HCT116 (cell line): Measurements from ENCODE around the gene PLAAT3. TPM values are rescaled to one million over a fixed set of nuclear protein-coding genes. Genes with fewer than 3 reads are reported as not detected.

Source experiments
- ATAC-seq: fragments of 200-7000 bp; cut with Tn5 transposase; 2 replicates; pipeline ENCODE4 v1.9.1; 2020; ENCODE audit warnings: mild to moderate bottlenecking, moderate library complexity
- BruUV-seq: library from RNA; stranded (reverse); fragments of 400-500 nt; replicated peaks from 2 replicates; lab custom pipeline; 2021; lab: Mats Ljungman, UMichigan
- CTCF ChIA-PET: fragments of 300-600 bp; sonication (Branson Sonifier 250); formaldehyde crosslinking; loops from one replicate; lab custom pipeline; 2021; ENCODE audit warnings: antibody characterized with exemption; lab: Charles Lee
- POLR2A ChIA-PET: fragments of 300-600, 350-600 bp; sonication (Branson Sonifier 250); formaldehyde crosslinking; loops from one replicate; lab custom pipeline; 2021; ENCODE audit warnings: antibody characterized with exemption; lab: Charles Lee
- RAD21 ChIA-PET, 2 experiments: fragments of 300-600 bp; sonication (Branson Sonifier 250); formaldehyde crosslinking; loops; one replicate each; lab custom pipeline; 2023; ENCODE audit warnings: low total read pairs in 2 of 2; ENCODE audit not compliant: uncharacterized antibody in 2 of 2, unreplicated experiment in 2 of 2, low non-redundant PET in 1 of 2; lab: Charles Lee
- DNase-seq: peaks from one replicate; pipeline ENCODE4 v3.0.0-alpha.2; 2010; ENCODE audit warnings: low read depth, low spot score
- H2AFZ ChIP-seq: fragments of 200-600 bp; shearing (Covaris generic), sonication (generic); 2 replicates; pipeline ENCODE4 v1.6.1; 2017; ENCODE audit warnings: low read depth, mixed run types, mixed read lengths, antibody characterized with exemption, low read length; ENCODE audit not compliant: poor library complexity, severe bottlenecking
- H3K27ac ChIP-seq: 2 replicates; pipeline ENCODE4 v1.5.1; 2012; ENCODE audit warnings: low read depth, low read length
- H3K27me3 ChIP-seq: fragments of 200-600 bp; sonication (generic); 2 replicates; pipeline ENCODE4 v1.6.1; 2016; ENCODE audit warnings: mixed run types, low read length, mixed read lengths; ENCODE audit not compliant: insufficient read depth
- H3K36me3 ChIP-seq, 2 experiments: fragments of 200-500 bp in 1 of 2; fragments of 200-600 bp in 1 of 2; sonication (Bioruptor generic) in 1 of 2; sonication (generic) in 1 of 2; 2 replicates each; pipeline versions ENCODE4 v1.5.1 to v1.6.1; 2014 to 2016; ENCODE audit warnings: low read length in 2 of 2, inconsistent platforms in 1 of 2, mixed read lengths in 1 of 2, mixed run types in 1 of 2; ENCODE audit not compliant: insufficient read depth in 2 of 2, control insufficient read depth in 1 of 2
- H3K4me1 ChIP-seq, 2 experiments: fragments of 200-600 bp in 1 of 2; sonication (generic) in 1 of 2; 2 replicates each; pipeline versions ENCODE4 v1.5.1 to v1.6.1; 2012 to 2017; ENCODE audit warnings: low read length in 2 of 2, inconsistent platforms in 1 of 2, mild to moderate bottlenecking in 1 of 2, mixed read lengths in 1 of 2, mixed run types in 1 of 2, moderate library complexity in 1 of 2; ENCODE audit not compliant: insufficient read depth in 2 of 2, control insufficient read depth in 1 of 2
- H3K4me2 ChIP-seq: fragments of 200-600 bp; sonication (generic); 2 replicates; pipeline ENCODE4 v1.6.1; 2017; ENCODE audit warnings: mixed run types, low read length, mixed read lengths
- H3K4me3 ChIP-seq, 2 experiments: fragments of 200-600 bp in 1 of 2; sonication (generic) in 1 of 2; replicated peaks in 1 of 2; 2 replicates each; pipeline ENCODE4 v1.5.1; 2011 to 2016; ENCODE audit warnings: low read length in 2 of 2, control low read depth in 1 of 2, low read depth in 1 of 2, mild to moderate bottlenecking in 1 of 2, mixed read lengths in 1 of 2, mixed run types in 1 of 2
- H3K79me2 ChIP-seq: fragments of 200-600 bp; sonication (generic); 2 replicates; pipeline ENCODE4 v1.6.1; 2017; ENCODE audit warnings: mild to moderate bottlenecking, mixed run types, low read length, moderate library complexity, mixed read lengths; ENCODE audit not compliant: insufficient read depth
- H3K9ac ChIP-seq: fragments of 200-600 bp; sonication (generic); 2 replicates; pipeline ENCODE4 v1.6.1; 2016; ENCODE audit warnings: low read length, mixed read lengths
- H3K9me2 ChIP-seq: fragments of 200-600 bp; sonication (generic), shearing (Covaris generic); 2 replicates; pipeline ENCODE4 v1.6.1; 2017; ENCODE audit warnings: mixed run types, mild to moderate bottlenecking, moderate library complexity; ENCODE audit not compliant: insufficient read depth
- H3K9me3 ChIP-seq, 2 experiments: fragments of 200-500 bp in 1 of 2; fragments of 200-600 bp in 1 of 2; sonication (Bioruptor generic) in 1 of 2; sonication (generic) in 1 of 2; 2 replicates each; pipeline ENCODE4 v1.6.1; 2014 to 2017; ENCODE audit warnings: low read length in 2 of 2, mixed read lengths in 2 of 2, inconsistent platforms in 1 of 2, low read depth in 1 of 2, mild to moderate bottlenecking in 1 of 2, mixed run types in 1 of 2, moderate library complexity in 1 of 2; ENCODE audit not compliant: control insufficient read depth in 1 of 2, insufficient read depth in 1 of 2
- H4K20me1 ChIP-seq: fragments of 200-600 bp; sonication (generic), shearing (Covaris generic); 2 replicates; pipeline ENCODE4 v1.6.1; 2017; ENCODE audit warnings: mixed run types, mild to moderate bottlenecking, moderate library complexity; ENCODE audit not compliant: insufficient read depth
- CBX3 ChIP-seq: IDR thresholded peaks from 2 replicates; pipeline ENCODE4 v1.6.1; 2012; ENCODE audit warnings: low read depth
- CEBPB ChIP-seq: IDR thresholded peaks from 2 replicates; pipeline ENCODE4 v1.6.1; 2012; ENCODE audit warnings: low read depth
- EGR1 ChIP-seq: IDR thresholded peaks from 2 replicates; pipeline ENCODE4 v1.6.1; 2012; ENCODE audit warnings: low read depth
- ELF1 ChIP-seq: IDR thresholded peaks from 2 replicates; pipeline ENCODE4 v1.6.1; 2012; ENCODE audit warnings: low read depth, borderline replicate concordance
- EZH2 ChIP-seq: fragments of 200-600 bp; sonication (generic); IDR thresholded peaks from 2 replicates; pipeline ENCODE4 v1.6.1; 2017; ENCODE audit warnings: antibody characterized with exemption, mixed run types
- FOSL1 ChIP-seq: IDR thresholded peaks from 2 replicates; pipeline ENCODE4 v1.6.1; 2012; ENCODE audit warnings: low read depth
- POLR2A ChIP-seq: IDR thresholded peaks from 2 replicates; pipeline ENCODE4 v1.7.0; 2011; ENCODE audit warnings: borderline replicate concordance; ENCODE audit not compliant: insufficient read depth, insufficient read length; ENCODE audit errors: extremely low read depth
- POLR2AphosphoS5 ChIP-seq: IDR thresholded peaks from 2 replicates; pipeline ENCODE4 v1.6.1; 2011; ENCODE audit warnings: mild to moderate bottlenecking, low read depth, low read length, moderate library complexity
- RAD21 ChIP-seq: IDR thresholded peaks from 2 replicates; pipeline ENCODE4 v1.6.1; 2012; ENCODE audit warnings: low read depth, mild to moderate bottlenecking
- SIN3A ChIP-seq: IDR thresholded peaks from 2 replicates; pipeline ENCODE4 v1.6.1; 2012; ENCODE audit warnings: low read depth
- YY1 ChIP-seq: IDR thresholded peaks from 2 replicates; pipeline ENCODE4 v1.6.1; 2011; ENCODE audit warnings: low read length, low read depth, moderate library complexity, mild to moderate bottlenecking; ENCODE audit not compliant: insufficient replicate concordance; ENCODE audit errors: extremely low read depth
- intact Hi-C: fragments of 100-400 bp; cut with micrococcal nuclease; formaldehyde crosslinking; loops from 2 replicates; pipeline ENCODE4 v1.10.0; 2022
- total RNA-seq: library from RNA; stranded (reverse); gene quantifications from one replicate; pipeline ENCODE4 v1.2.1, GENCODE V29; 2021; ENCODE audit not compliant: unreplicated experiment
- TF ChIP-seq, protein P1 (sequence below): IDR thresholded peaks from 2 replicates; pipeline ENCODE4 v1.6.1; 2012; ENCODE audit warnings: low read depth
- TF ChIP-seq, protein P2 (sequence below): IDR thresholded peaks from 2 replicates; pipeline ENCODE4 v1.6.1; 2012
- TF ChIP-seq, protein P3 (sequence below), 3 experiments: fragments of 200-600 bp in 1 of 3; sonication (generic) in 1 of 3; IDR thresholded peaks in 2 of 3; conservative IDR thresholded peaks in 1 of 3; 2 replicates each; pipeline ENCODE4 v1.5.1; 2012 to 2017; ENCODE audit warnings: low read depth in 2 of 3, low read length in 2 of 3, antibody characterized with exemption in 1 of 3, borderline replicate concordance in 1 of 3, control low read depth in 1 of 3, mild to moderate bottlenecking in 1 of 3, mixed read lengths in 1 of 3, mixed run types in 1 of 3, moderate library complexity in 1 of 3; ENCODE audit not compliant: insufficient read depth in 1 of 3

Gene PLAAT3
- total RNA-seq, 1 experiment from 2014 or later, result 31.1 TPM

GRCh38 chr11:63572026-63572688, 42.1 kb downstream of the PLAAT3 start:
- H3K9me3 ChIP-seq, result no peaks in the 10 kb centered on the region
- TSS peak; percentile 35 for BruUV-seq
- POLR2A ChIA-PET, result no interaction called here
- DNase-seq (no peak), ATAC-seq (no peak)
- H3K79me2 ChIP-seq, result no peaks in the 10 kb centered on the region
- intact Hi-C loops, result no loop called here
- no peak overlapping the region for H3K27ac ChIP-seq
- RAD21 ChIA-PET, result no interaction called here
- no peaks in the 10 kb centered on the region for H3K36me3 ChIP-seq
- H2AFZ ChIP-seq, result no peak overlapping the region
- no peak overlapping the region for H3K4me3 ChIP-seq
- H3K27me3 ChIP-seq, result no peaks in the 10 kb centered on the region
- no peak overlapping the region for H3K9ac ChIP-seq
- no peaks in the 10 kb centered on the region for H4K20me1 ChIP-seq
- peaks cover 9 to 12% of the 10 kb centered on the region in 2 experiments for H3K4me1 ChIP-seq
- no peaks in the 10 kb centered on the region for H3K9me2 ChIP-seq
- CTCF ChIA-PET, result no interaction called here
- no peak overlapping the region for H3K4me2 ChIP-seq
- TF ChIP-seq, protein P1, sequence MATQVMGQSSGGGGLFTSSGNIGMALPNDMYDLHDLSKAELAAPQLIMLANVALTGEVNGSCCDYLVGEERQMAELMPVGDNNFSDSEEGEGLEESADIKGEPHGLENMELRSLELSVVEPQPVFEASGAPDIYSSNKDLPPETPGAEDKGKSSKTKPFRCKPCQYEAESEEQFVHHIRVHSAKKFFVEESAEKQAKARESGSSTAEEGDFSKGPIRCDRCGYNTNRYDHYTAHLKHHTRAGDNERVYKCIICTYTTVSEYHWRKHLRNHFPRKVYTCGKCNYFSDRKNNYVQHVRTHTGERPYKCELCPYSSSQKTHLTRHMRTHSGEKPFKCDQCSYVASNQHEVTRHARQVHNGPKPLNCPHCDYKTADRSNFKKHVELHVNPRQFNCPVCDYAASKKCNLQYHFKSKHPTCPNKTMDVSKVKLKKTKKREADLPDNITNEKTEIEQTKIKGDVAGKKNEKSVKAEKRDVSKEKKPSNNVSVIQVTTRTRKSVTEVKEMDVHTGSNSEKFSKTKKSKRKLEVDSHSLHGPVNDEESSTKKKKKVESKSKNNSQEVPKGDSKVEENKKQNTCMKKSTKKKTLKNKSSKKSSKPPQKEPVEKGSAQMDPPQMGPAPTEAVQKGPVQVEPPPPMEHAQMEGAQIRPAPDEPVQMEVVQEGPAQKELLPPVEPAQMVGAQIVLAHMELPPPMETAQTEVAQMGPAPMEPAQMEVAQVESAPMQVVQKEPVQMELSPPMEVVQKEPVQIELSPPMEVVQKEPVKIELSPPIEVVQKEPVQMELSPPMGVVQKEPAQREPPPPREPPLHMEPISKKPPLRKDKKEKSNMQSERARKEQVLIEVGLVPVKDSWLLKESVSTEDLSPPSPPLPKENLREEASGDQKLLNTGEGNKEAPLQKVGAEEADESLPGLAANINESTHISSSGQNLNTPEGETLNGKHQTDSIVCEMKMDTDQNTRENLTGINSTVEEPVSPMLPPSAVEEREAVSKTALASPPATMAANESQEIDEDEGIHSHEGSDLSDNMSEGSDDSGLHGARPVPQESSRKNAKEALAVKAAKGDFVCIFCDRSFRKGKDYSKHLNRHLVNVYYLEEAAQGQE, result no peak
- TF ChIP-seq FOSL1 (no peak), EGR1 (no peak), POLR2A (no peak), POLR2AphosphoS5 (no peak), ELF1 (no peak), RAD21 (no peak), EZH2 (no peak), YY1 (no peak), CBX3 (no peak), CEBPB (no peak), SIN3A (no peak)
- TF ChIP-seq, protein P2, sequence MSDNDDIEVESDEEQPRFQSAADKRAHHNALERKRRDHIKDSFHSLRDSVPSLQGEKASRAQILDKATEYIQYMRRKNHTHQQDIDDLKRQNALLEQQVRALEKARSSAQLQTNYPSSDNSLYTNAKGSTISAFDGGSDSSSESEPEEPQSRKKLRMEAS, result no peak
- TF ChIP-seq, protein P3, sequence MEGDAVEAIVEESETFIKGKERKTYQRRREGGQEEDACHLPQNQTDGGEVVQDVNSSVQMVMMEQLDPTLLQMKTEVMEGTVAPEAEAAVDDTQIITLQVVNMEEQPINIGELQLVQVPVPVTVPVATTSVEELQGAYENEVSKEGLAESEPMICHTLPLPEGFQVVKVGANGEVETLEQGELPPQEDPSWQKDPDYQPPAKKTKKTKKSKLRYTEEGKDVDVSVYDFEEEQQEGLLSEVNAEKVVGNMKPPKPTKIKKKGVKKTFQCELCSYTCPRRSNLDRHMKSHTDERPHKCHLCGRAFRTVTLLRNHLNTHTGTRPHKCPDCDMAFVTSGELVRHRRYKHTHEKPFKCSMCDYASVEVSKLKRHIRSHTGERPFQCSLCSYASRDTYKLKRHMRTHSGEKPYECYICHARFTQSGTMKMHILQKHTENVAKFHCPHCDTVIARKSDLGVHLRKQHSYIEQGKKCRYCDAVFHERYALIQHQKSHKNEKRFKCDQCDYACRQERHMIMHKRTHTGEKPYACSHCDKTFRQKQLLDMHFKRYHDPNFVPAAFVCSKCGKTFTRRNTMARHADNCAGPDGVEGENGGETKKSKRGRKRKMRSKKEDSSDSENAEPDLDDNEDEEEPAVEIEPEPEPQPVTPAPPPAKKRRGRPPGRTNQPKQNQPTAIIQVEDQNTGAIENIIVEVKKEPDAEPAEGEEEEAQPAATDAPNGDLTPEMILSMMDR (IDR thresholded peaks at IDR 0.05 in 2 of 3, conservative IDR thresholded peaks at IDR 0.05 in 1 of 3; ENCODE audit: borderline replicate concordance in 1 of 3, insufficient read depth in 1 of 3, low read depth in 2 of 3, low read length in 2 of 3), result no peak
- TF ChIP-seq, all 23 proteins: peak for 0
